C4-2B (cell line): ENCODE measurements around the gene TSHR.

Experiments used
- CTCF ChIP-seq: fragments of 450-650 bp; conservative IDR thresholded peaks from 2 replicates; pipeline ENCODE4 v1.5.1; 2017; ENCODE audit warnings: mild to moderate bottlenecking
- ZFX ChIP-seq: fragments of 450-650 bp; IDR thresholded peaks from 2 replicates; pipeline ENCODE4 v1.6.1; 2017

GRCh38 chr14:81177225-81177624 lies 221.8 kb downstream of the TSHR start:
- TF ChIP-seq CTCF, result no peak
- TF ChIP-seq ZFX, result no peak
